NCI-H128 (cell line): Measurements from ENCODE around the gene PSMF1.
"Not testable (repeated sequence)": the region's sequence is repeated elsewhere in the genome, so short reads cannot be mapped to it uniquely, and the experiment has no call there.

Source experiments
- DNase-seq: peaks from one replicate; lab custom pipeline; 2025; ENCODE audit not compliant: unreplicated experiment; lab: John Stamatoyannopoulos, UW

The PSMF1 gene

DNA sequence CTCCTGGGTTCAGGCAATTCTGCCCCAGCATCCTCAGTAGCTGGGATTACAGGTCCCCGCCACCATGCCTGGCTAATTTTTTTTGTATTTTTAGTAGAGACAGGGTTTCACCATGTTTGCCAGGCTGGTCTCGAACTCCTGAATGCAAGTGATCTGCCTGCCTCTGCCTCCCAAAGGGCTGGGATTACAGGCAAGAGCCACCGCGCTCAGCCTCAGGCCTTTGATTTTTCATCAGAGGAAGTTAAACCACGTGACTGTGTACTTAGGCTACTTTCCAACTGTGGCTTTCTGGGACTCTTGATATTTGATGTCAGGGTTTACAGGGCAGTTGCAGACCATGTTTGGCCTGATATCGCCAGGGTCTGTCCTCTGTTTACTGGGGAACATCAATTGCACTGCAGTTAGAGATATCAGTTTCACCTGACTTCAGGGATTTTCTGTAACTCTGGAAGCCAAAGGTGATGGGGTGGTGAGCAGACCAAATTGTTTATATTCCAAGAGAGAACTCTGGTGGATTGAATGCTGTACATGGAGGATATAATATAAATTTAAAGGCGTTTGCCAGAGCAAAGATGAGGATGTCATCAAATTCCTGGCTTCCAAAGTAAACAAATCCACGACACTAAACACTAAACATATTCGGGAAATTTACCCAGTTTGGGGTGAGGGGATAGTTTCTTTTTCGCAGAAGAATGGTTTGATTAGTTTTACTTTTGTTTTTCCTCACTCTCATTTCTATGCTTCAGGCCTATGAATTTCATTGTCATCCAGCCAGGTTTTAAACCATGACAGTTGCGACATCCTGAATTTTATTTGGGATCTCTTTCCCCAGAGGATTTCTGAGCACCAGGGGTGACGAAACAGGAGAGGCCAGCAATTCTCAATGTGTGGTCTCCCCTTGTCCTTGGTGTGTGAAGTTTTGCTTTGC, 4.2 kb downstream of the PSMF1 start:
- DNase-seq = no peak

DNA sequence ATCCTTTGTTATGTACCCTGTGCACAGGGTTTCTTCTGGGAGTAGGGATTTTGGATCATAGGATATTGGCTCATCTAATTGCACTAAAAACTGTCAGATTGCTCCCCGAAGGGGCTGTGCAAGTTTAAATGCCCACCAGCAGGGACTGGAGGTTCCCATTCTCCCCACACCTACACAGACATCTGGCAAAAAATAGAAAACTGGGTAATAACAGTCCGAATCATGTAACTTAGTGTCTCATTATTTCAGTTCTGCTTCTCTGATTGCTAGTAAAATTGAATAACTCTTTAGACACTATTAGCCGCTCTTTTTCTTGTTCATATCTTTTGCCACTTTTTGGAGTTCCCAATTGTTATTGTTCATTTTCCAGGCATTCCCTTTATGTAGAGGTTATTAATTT, 5.3 kb downstream of the PSMF1 start:
- DNase-seq = no peak

DNA sequence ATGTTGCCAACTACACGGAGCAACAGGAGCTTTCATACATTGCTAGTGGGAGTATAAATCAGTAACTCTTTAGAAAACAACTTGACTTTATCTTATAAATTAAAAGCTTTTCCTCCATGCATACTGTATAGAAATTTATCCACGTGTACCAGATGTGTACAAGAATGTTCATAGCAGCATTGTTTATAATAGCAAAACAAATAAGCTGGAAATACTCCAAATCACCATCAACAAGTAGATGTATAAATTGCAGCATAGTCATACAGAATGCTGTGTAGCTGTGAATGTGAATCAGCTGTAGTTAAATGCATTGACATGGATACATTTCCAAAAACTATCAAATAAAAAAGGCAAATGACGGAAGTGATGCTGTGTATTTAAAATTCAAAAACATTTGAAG, 6.0 kb downstream of the PSMF1 start:
- DNase-seq = no peak

DNA sequence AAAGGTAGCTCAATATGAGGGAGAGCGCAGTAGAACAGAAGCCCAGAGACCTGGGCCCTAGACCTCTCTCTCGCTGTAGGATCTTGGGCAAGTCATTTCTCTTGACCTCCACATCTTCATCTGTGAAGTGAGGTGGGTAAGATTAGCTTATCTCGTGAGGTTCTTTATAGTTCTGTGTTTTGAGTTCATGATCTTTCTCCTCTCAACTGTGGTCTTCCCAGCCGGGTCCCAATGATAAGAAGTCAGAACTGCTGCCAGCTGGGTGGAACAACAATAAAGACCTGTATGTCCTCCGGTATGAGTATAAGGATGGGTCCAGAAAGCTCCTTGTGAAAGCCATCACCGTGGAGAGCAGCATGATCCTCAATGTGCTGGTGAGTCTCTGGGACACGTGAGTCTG, 6.9 kb downstream of the PSMF1 start:
- DNase-seq = no peak

DNA sequence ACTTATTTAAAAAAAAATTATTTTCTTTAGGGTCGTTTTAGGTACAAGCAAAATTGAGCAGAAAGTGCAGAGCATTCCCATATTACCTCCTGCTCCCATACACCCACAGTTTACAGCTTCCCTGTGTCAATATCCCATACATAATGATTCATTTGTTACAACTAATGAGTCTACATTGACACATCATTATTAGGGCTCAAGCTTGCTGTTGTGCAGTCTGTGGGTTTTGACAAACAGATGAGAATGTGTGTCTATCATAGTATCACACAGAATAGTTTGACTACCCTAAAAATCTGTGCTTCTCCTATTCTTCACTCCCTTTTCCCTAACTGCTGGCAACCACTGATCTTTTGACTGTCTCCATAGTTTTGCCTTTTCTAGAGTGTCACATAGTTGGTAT, 9.4 kb downstream of the PSMF1 start:
- DNase-seq = no peak

DNA sequence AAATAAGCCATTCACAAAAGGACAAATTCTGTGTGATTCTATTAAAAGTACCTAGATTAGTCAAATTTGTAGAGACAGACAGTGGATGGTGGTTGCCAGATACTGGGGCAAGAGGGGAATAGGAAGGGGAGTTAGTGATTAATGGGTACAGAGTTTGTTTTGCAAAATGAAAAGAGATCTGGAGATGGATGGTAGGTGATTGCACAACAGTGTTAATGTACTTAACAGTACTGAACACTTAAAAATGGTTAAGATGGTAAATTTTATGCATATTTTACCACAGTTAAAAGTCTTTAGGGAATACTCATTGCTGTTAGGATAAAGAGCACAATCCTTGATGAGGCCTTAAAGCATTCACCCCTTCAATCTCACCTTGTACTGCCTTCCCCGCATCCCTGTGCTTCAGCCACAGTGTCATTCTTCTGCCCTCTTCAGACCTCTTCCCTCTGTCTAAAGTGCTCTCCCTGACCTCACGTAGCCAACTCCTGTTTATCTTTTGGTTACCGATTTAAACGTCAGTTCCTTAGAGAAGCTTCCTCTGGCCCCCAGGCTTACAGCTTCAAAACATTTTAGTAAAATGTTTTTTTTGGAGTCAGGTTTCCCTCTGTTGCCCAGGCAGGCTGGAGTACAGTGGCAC, 11.8 kb downstream of the PSMF1 start:
- DNase-seq = no peak

DNA sequence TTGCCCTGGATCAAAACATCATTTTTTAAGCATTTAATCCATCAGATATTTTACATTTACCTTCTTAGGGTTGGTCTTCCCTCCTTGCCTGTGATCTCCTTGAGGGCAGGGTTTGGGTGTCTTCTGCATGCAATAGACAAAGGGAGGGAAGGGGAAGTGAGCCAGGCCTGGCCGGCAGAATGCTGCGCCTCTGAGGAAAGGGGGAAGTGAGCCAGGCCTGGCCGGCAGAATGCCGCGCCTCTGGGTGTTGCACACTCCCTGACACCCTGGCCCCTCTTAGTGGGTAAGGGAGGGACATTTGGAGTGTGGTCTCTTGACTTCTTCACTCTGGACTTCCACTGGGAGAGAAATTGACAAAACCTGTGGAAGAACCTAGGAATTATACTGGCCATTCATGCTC, 12.4 kb downstream of the PSMF1 start:
- DNase-seq = no peak

DNA sequence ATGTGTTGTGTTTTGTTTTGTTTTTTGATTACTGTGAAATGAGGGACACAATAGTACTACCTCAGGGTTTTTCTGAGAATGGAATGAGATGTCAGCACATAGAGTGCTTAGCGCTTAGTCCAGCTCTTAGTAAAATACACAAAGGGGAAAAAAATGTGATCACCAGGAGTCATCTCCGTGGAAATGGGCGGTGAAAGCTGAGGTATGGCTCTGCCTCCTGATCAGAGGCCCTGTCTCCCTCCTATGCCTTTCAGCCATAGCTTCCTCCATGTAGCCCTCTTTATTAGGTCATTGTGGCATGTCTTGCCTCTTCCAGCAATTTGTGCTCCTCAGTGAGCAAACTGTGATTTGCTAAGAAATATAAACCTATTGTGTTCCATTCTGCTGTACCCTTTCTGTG, 13.0 kb downstream of the PSMF1 start:
- no peak for DNase-seq

DNA sequence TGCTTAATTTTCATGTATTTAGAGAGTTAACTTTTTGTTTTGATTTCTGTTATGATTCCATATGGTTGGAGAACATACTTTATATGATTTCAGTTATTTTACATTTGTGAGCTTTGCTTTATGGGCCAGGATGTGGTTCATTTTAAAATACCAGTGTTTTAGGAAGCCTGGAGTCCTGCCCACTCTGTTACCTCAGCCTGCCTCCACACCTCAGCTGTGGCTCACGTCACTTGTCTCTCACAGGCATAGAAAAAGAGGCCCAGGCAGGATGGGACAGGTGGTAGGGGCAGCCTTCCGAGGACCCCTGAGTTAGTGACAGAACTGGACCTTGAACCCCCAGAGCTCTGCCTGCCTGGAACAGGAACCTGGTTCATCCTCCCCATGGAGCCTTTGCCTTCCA, 16.0 kb downstream of the PSMF1 start:
- no peak for DNase-seq

DNA sequence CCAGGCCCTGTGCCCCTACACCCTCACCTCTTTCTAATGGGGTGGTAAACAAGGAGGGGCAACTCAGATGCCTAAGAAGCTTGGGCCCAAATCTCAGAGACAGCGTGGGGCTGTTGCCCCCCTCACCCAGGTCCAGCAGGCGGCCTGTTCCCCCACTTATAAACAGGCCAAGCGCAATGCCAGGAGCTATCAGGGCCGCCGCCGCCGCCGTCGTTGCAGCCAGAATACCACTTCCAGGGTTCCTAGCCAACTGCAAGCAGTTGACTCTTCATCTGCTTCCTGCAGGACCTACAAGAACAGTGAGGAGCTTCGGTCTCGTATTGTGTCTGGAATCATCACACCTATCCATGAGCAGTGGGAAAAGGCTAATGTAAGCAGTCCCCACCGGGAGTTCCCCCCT, 16.4 kb downstream of the PSMF1 start:
- DNase-seq = no peak

DNA sequence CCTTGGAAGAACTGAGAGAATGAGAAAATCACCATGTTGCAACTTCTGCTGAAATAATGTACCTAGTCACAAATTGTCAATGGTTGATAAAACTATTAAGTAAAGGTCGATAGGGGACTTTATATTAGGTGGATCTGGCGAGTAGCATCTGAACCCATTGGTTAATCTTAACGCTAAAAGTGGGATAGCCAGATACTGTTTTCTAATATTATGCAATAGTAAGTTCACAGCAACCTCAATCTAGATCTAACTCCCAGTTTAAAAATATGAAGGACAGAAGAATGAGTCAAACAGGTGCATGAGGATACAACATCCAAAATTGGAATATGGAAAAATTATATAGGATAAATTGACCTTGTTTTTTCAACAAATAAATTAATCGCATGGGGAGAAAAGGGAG, 18.8 kb downstream of the PSMF1 start:
- DNase-seq = no peak

DNA sequence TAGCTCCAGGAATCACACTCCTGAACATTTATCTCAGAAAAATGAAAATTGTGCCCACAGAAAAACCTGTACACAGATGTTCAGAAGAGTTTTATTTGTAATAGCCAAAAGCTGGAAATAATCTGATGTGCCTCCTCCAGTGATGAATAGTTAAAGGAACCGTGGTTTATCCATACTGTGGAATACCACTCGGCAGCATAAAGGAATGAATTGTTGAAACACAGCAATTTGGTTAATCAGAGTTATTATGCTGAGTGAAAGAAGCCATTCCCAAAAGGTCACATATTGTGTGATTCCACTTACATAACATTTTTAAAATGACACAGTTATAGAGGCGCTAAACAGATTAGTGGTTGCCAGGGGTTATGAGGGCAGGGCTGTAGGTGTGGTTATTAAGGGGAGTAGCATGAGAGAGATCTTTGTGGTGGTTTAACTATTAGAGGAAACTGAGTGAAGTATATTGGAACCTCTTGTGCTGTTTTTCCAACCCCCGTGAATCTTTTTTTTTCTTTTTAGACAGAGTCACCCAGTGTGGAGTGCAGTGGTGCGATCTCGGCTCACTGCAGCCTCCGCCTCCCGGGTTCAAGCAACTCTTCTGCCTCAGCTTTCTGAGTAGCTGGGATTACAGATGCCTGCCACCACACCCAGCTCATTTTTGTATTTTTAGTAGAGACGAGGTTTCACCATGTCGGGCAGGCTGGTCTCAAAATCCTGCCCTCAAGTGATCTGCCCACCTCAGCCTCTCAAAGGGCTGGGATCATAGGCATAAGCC, 26.2 kb downstream of the PSMF1 start:
- DNase-seq = no peak

DNA sequence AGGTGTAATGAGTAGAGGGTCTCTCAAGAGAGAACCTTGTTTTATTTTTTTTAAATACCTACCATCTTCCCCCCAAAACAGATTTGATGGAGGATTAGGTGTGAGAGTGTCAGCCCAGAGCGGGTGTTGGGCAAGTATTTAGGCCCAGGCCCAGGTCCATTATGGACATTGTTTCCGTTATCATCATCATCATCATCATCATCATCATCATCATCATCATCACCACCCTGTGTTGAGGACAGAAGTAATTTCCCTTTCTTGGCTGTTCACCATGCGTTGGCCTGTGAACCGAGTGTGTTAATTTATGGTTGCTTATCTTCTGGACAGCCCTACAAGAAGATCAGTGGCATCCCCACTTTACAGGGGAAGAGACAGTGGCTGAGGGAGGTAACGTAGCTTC, 28.6 kb downstream of the PSMF1 start:
- no peak for DNase-seq

DNA sequence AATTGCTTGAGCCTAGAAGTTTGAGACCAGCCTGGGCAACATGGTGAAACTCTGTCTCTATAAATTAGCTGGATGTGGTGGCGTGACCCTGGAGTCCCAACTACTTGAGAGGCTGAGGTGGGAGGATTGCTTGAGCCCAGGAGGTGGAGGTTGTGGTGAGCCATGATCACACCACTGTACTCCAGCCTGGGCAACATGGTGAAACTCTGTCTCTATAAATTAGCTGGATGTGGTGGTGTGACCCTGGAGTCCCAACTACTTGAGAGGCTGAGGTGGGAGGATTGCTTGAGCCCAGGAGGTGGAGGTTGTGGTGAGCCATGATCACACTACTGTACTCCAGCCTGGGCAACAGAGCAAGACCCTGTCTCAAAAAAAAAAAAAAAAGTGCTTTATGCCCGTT, 31.4 kb downstream of the PSMF1 start:
- not testable (repeated sequence) for DNase-seq

DNA sequence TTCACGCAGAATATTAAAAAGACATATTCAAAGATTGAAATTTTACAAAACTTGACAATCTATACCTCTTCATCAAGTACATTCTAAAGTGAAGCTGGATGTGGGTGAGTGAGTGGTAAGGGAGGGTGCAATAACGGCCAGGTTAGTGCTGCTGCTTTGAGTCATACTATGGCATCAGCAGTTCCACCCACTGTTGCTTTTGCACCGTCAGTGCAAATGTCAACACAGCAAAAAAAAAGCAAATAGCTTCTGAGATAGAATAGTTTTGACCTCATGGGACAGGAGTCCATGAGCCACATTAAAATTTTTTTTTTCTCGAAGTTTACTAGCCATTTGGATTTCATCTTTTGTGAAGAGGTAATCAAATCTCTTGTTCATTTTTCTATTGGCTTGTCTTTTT, 31.8 kb downstream of the PSMF1 start:
- DNase-seq = no peak

DNA sequence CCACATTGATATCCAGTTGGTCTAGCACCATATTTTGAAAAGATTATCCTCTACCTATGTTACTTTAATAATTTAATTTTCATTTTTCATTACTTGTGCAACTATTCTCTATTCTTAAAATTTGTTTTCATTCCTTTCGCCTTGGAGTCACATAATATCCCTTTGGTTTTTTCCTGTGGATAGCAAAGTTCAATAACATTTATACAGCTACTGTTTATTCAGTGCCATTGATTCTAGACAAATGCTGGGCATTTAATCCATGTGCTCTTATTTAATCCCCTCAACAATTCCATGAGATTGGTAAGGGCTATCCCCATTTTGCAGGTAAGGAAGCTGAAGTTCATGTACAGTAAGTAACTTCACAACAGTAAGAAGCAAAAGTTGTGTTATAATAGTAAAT, 32.6 kb downstream of the PSMF1 start:
- no peak for DNase-seq

DNA sequence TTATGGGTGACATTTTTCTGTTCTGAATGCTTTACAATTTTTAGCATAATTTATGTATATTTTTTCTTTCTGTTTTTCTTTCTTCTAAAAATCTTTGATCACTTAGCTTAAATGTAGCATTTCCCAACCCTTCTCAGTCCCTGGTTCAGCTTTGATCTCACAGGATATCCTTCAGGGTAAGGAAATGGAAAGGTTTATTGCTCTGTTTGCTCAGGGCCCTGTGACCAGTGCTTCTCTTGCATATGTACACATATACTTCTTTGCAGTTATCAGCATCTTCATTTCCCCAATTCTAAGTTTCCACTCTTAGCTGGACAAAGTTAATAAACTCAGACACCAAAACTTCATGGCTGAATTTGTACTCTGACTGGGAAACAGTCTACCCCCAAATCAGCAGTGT, 35.8 kb downstream of the PSMF1 start:
- no peak for DNase-seq

DNA sequence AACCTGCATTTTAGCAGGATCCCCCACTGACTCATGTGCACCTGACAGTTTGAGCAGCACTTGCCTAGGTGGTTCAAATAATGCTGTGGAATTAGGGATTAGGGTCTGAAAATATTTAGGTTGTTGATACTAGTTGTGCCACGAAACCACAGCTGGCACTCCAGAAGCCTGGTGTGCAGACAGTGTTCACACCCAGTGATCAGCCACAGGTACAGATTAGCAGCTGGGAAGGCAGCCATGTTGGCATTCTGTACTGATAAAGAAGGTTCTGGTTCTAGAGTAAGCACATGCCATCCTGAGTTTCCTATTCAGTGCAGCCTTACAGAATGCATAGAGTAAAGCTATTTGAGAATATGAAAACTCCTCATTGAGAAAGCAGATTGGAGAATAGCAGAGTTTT, 36.3 kb downstream of the PSMF1 start:
- DNase-seq = no peak

DNA sequence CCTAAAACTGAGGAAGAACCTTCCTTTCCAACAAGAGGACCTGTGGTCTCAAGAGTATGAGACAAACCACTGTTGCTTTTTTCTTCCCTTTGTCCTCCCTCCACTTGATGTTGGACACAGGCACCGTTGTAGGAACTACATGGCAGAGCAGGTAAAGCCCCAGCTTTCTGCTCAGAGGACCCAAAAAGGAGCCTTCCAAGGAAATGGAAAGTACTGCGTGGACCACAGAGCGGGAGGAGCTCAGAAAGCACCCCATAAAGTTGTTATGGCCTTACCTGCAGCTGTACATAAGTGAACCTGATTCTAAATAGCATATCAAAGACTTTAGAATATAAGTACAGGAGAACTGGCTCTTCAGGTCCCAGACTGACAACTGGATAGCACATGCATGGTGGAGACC, 36.9 kb downstream of the PSMF1 start:
- no peak for DNase-seq

DNA sequence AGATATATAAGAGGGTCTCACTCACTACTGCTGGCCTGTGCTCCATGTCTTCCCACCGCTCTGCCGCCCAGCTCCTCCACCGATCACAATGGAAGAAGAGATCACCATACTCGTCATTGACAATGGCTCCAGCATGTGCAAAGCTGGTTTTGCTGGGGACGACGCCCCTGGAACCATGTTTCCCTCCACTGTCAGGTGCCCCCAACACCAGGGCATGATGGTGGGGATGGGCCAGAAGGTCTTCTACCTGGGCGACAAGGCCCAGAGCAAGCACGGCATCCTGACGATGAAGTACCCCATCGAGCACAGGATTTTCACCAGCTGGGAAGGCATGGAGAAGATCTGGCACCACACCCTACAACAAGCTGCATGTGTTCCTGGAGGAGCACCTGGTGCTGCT, 42.1 kb downstream of the PSMF1 start:
- no peak for DNase-seq

DNA sequence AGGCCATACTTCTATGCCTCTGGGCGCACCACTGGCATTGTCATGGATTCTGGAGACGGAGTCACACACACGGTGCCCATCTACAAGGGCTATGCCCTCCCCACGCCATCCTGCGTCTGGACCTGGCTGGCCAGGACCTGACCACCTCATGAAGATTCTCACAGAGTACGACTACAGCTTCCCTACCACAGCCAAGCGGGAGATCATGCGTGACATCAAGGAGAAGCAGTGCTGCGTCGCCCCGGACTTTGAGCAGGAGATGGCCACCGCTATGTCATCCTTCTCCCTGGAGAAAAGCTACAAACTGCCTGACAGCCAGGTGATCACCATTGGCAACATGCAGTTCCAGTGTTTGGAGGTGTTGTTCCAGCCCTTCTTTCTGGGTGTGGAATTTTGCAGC, 42.6 kb downstream of the PSMF1 start:
- DNase-seq = no peak

DNA sequence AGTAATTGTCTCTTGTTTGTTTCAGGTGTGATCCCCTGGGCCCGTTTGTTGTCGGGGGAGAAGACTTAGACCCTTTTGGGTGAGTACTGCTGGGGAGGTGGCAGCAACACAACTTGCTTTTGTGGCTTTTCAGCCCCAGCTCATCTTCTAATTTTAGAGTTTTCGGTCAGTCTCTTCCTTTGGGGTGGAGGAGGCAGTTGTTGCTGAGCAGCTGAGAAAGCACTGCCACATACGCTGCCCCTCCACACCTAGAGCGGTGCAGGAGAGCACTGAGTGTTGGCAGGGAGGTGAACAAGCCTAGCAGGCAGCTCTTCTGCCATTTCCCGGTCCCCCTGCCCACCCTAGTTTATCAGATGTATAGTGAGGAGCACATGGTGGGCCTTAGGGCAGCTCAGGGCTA, 44.7 kb downstream of the PSMF1 start:
- no peak for DNase-seq
